Peyer's patch (tissue), 4 donors: Measurements from ENCODE around the gene ADH5.

ENCODE experiments used
- POLR2A ChIP-seq, 2 donors: fragments of 450-650 bp; IDR thresholded peaks; one replicate each; pipeline ENCODE4 v1.5.1; 2017; ENCODE audit warnings: antibody characterized with exemption in 2 of 2, mild to moderate bottlenecking in 2 of 2, moderate library complexity in 2 of 2
- TF ChIP-seq, protein P1 (sequence below), 6 experiments: fragments of 450-650 bp in 4 of 6; fragments of 200-600 bp in 2 of 6; sonication (generic) in 1 of 6; IDR thresholded peaks; one replicate each; pipeline ENCODE4 v1.5.1; 2017 to 2019; ENCODE audit warnings: antibody characterized with exemption in 6 of 6, mild to moderate bottlenecking in 3 of 6, moderate library complexity in 1 of 6

GRCh38 chr4:99029852-99030251 is 58.7 kb downstream of the ADH5 start:
- TF ChIP-seq POLR2A (IDR thresholded peaks at IDR 0.05), result no peak
- TF ChIP-seq, protein P1, sequence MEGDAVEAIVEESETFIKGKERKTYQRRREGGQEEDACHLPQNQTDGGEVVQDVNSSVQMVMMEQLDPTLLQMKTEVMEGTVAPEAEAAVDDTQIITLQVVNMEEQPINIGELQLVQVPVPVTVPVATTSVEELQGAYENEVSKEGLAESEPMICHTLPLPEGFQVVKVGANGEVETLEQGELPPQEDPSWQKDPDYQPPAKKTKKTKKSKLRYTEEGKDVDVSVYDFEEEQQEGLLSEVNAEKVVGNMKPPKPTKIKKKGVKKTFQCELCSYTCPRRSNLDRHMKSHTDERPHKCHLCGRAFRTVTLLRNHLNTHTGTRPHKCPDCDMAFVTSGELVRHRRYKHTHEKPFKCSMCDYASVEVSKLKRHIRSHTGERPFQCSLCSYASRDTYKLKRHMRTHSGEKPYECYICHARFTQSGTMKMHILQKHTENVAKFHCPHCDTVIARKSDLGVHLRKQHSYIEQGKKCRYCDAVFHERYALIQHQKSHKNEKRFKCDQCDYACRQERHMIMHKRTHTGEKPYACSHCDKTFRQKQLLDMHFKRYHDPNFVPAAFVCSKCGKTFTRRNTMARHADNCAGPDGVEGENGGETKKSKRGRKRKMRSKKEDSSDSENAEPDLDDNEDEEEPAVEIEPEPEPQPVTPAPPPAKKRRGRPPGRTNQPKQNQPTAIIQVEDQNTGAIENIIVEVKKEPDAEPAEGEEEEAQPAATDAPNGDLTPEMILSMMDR (IDR thresholded peaks at IDR 0.05), result no peak
